Body of pancreas (tissue), 4 donors: ENCODE results near the gene FAM72D. TPM values are rescaled to one million over a fixed set of nuclear protein-coding genes. Genes with fewer than 3 reads are reported as not detected.
A peak's percentile ranks its signal among the peaks of the same experiment; 100 is the strongest.
"Not testable (repeated sequence)": the region's sequence is repeated elsewhere in the genome, so short reads cannot be mapped to it uniquely, and the experiment has no call there.

Experiments used
- ATAC-seq: fragments of 150-250 bp; one replicate; pipeline ENCODE4 v1.9.1; 2016
- DNase-seq, 4 donors: peaks; one replicate each; pipeline ENCODE4 v3.0.0-alpha.2; 2019
- H3K27ac ChIP-seq, 4 donors: fragments of 200-600 bp; sonication (generic); 1 replicate in 3 of 4; 2 replicates in 1 of 4; pipeline versions ENCODE4 v1.5.1 to v1.6.1; 2016 to 2019; ENCODE audit warnings: mild to moderate bottlenecking in 1 of 4, mixed read lengths in 1 of 4, moderate library complexity in 1 of 4
- H3K27me3 ChIP-seq, 2 donors: fragments of 200-600 bp; sonication (generic); one replicate each; pipeline ENCODE4 v1.6.0; 2016; ENCODE audit warnings: mild to moderate bottlenecking in 1 of 2
- H3K36me3 ChIP-seq, 2 donors: fragments of 200-600 bp; sonication (generic); replicated peaks in 1 of 2; 2 replicates each; pipeline ENCODE4 v1.5.1; 2016; ENCODE audit warnings: low read depth in 2 of 2; ENCODE audit not compliant: insufficient read depth in 1 of 2
- H3K4me1 ChIP-seq: fragments of 200-600 bp; sonication (generic); one replicate; pipeline ENCODE4 v1.6.0; 2016
- H3K4me3 ChIP-seq, 2 donors: fragments of 200-600 bp; sonication (generic); 1 replicate in 1 of 2; 2 replicates in 1 of 2; pipeline ENCODE4 v1.5.1; 2016 to 2019
- H3K9me3 ChIP-seq, 3 donors: fragments of 200-600 bp; sonication (generic); 1 replicate in 2 of 3; 2 replicates in 1 of 3; pipeline ENCODE4 v1.5.1; 2016
- WGBS, 2 donors: methylation state at CpG; one replicate each; pipeline ENCODE4 v1.1.5; 2017; 5-methylcytosine and 5-hydroxymethylcytosine counted together
- intact Hi-C: fragments of 100-400 bp; cut with DNase I; formaldehyde crosslinking; loops from one replicate; pipeline ENCODE4 v1.15.1; 2023
- total RNA-seq, 2 donors: library from RNA; depleted of rRNA; stranded (reverse); fragments of >200 nt; gene quantifications; one replicate each; pipeline ENCODE4 v1.1.0, GENCODE V29; 2016

FAM72D gene
- total RNA-seq: not detected

GRCh38 chr1:145095284-145096057 lies at the start of gene FAM72D, which contains the start of gene SRGAP2B:
Gene FAM72D (plus strand): TSS chr1:145095974. CDS start chr1:145096848, 874 bp downstream.
Gene SRGAP2B (minus strand): TSS chr1:145095328. CDS start chr1:145092901, 2,427 bp downstream.
- intact Hi-C loops, H3K4me1 ChIP-seq, H3K9me3 ChIP-seq, H3K27me3 ChIP-seq, H3K36me3 ChIP-seq, H3K4me3 ChIP-seq, DNase-seq: not testable (repeated sequence)
- no CpG with 5 or more reads among the region's 47 CpGs for WGBS, 2 donors
- peak; percentile 90 for ATAC-seq
- H3K27ac ChIP-seq: peak within 1 kb of the TSS in 1 of 4 donors; percentile 40

- DNase-seq, ATAC-seq, H3K36me3 ChIP-seq, H3K4me3 ChIP-seq, H3K27ac ChIP-seq, H3K27me3 ChIP-seq, intact Hi-C loops, H3K4me1 ChIP-seq, H3K9me3 ChIP-seq: not testable (repeated sequence)
- WGBS, 2 donors: no CpG with 5 or more reads among the region's 1 CpG
These were observed 48.2 kb upstream of the FAM72D start for GRCh38 chr1:145047553-145047952.

GRCh38 chr1:145048181-145048856 lies 47.5 kb upstream of the FAM72D start:
- H3K9me3 ChIP-seq, intact Hi-C loops, H3K4me3 ChIP-seq, H3K4me1 ChIP-seq, H3K36me3 ChIP-seq, ATAC-seq, H3K27ac ChIP-seq, H3K27me3 ChIP-seq, DNase-seq: not testable (repeated sequence)
- WGBS, 2 donors: no CpG with 5 or more reads among the region's 6 CpGs

- H3K4me3 ChIP-seq: not testable (repeated sequence)
These were observed 43.6 kb upstream of the FAM72D start for GRCh38 chr1:145052019-145052776.

GRCh38 chr1:145053428-145053827 lies 42.3 kb upstream of the FAM72D start:
- H3K9me3 ChIP-seq, H3K27me3 ChIP-seq, H3K4me3 ChIP-seq, DNase-seq, ATAC-seq, H3K27ac ChIP-seq, H3K4me1 ChIP-seq, H3K36me3 ChIP-seq, intact Hi-C loops: not testable (repeated sequence)
- no CpG with 5 or more reads among the region's 4 CpGs for WGBS, 2 donors

More at GRCh38 chr1:145052019-145052776, 43.6 kb upstream of the FAM72D start:
- H3K27me3 ChIP-seq, H3K36me3 ChIP-seq, H3K9me3 ChIP-seq, ATAC-seq, DNase-seq, H3K4me1 ChIP-seq, H3K27ac ChIP-seq, intact Hi-C loops: not testable (repeated sequence)
- no CpG with 5 or more reads among the region's 10 CpGs for whole genome bisulfite sequencing, 2 donors

- peak; percentile 12 for ATAC-seq
- DNase-seq, H3K4me1 ChIP-seq, H3K9me3 ChIP-seq, H3K27ac ChIP-seq, H3K36me3 ChIP-seq, H3K4me3 ChIP-seq, H3K27me3 ChIP-seq, intact Hi-C loops: not testable (repeated sequence)
- WGBS, 2 donors: no CpG with 5 or more reads among the region's 4 CpGs
These were observed 40.5 kb upstream of the FAM72D start for GRCh38 chr1:145055217-145055760.

GRCh38 chr1:145058184-145058583 lies 37.6 kb upstream of the FAM72D start:
- intact Hi-C loops, DNase-seq, ATAC-seq, H3K27ac ChIP-seq, H3K9me3 ChIP-seq, H3K4me3 ChIP-seq, H3K4me1 ChIP-seq, H3K27me3 ChIP-seq, H3K36me3 ChIP-seq: not testable (repeated sequence)
- no CpG with 5 or more reads among the region's 3 CpGs for whole genome bisulfite sequencing, 2 donors

GRCh38 chr1:145063285-145063684 lies 32.5 kb upstream of the FAM72D start:
- ATAC-seq, H3K27me3 ChIP-seq, H3K4me1 ChIP-seq, H3K4me3 ChIP-seq, H3K36me3 ChIP-seq, H3K9me3 ChIP-seq, H3K27ac ChIP-seq, intact Hi-C loops, DNase-seq: not testable (repeated sequence)
- 75% methylated on average over 1 of the region's 2 CpGs; no CpG with 5 or more reads in 1 of the 2 donors for WGBS, 2 donors

GRCh38 chr1:145063941-145064648 lies 31.7 kb upstream of the FAM72D start:
- ATAC-seq, H3K27ac ChIP-seq, H3K27me3 ChIP-seq, H3K4me1 ChIP-seq, intact Hi-C loops, H3K4me3 ChIP-seq, H3K9me3 ChIP-seq, H3K36me3 ChIP-seq, DNase-seq: not testable (repeated sequence)
- WGBS, 2 donors: no CpG with 5 or more reads among the region's 2 CpGs

GRCh38 chr1:145065194-145065826 lies 30.5 kb upstream of the FAM72D start:
- H3K27me3 ChIP-seq, intact Hi-C loops, DNase-seq, ATAC-seq, H3K27ac ChIP-seq, H3K9me3 ChIP-seq, H3K4me3 ChIP-seq, H3K36me3 ChIP-seq, H3K4me1 ChIP-seq: not testable (repeated sequence)
- WGBS, 2 donors: no CpG with 5 or more reads among the region's 5 CpGs
